HG03108 (cell line): ENCODE results near the gene ITPKB.
"Not testable (repeated sequence)": the region's sequence is repeated elsewhere in the genome, so short reads cannot be mapped to it uniquely, and the experiment has no call there.

ENCODE experiments used
- ATAC-seq: cut with Tn5 transposase; IDR thresholded peaks from one replicate; pipeline ENCODE4 v1.9.1; 2021; ENCODE audit warnings: moderate library complexity; ENCODE audit not compliant: unreplicated experiment

ITPKB gene

DNA sequence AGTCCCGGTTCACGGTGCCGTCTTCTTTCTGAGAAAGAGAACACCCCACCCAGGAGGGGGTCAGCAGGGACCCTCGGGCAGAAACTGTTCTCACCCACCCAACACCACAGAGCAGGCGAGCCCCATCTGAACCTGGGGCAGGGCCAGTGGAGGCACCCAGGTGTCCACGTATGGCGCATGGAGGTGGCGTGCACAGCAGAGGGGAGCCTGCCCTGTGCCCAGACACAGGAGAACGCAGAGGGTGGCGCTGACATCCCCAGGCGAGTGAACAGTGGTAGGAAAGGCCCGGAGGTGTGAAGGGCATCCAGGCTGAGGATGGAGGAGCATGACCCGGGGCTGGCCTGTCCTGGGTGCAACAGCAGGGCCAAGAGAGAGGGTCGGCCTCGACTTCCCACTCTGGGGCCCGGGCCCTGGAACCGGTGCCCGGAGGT, 99.4 kb downstream of the ITPKB start:
- no peak for ATAC-seq

DNA sequence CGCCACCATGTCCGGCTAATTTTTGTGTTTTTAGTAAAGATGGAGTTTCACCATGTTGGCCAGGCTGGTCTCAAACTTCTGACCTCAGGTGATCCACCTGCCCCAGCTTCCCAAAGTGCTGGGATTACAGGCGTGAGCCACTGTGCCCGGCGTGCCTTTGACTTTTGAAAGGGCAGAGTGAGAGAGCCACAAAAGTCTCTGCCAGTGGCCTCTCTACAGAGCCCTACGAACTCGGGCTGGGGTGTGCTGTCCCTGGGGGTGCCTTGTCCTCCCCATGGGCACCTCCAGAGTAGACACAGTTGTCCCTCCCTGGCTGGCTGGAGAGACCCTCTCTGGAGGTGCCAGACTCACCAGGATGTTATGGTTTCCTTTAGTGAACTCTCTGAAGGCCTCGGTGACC, 99.9 kb downstream of the ITPKB start:
- ATAC-seq = not testable (repeated sequence)

DNA sequence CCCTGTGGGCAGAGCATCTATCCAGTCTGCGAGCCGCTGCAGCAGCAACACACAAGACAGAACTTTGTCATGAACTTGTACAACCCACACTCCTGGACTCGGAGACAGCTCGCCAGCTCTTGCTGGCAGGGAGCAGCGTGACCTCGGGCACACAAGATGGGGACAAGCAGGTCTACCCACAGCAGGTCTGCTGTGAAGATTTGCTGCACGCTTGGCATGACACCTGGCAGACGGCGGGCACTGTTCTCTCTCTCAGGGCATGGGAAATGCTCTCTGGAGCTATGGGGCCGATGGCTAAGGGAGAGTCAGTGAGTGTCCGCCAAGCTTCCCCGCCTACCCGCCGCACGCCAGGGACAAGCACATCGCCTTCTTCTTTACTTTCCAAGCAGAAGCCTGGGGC, 100.5 kb downstream of the ITPKB start:
- no peak for ATAC-seq

DNA sequence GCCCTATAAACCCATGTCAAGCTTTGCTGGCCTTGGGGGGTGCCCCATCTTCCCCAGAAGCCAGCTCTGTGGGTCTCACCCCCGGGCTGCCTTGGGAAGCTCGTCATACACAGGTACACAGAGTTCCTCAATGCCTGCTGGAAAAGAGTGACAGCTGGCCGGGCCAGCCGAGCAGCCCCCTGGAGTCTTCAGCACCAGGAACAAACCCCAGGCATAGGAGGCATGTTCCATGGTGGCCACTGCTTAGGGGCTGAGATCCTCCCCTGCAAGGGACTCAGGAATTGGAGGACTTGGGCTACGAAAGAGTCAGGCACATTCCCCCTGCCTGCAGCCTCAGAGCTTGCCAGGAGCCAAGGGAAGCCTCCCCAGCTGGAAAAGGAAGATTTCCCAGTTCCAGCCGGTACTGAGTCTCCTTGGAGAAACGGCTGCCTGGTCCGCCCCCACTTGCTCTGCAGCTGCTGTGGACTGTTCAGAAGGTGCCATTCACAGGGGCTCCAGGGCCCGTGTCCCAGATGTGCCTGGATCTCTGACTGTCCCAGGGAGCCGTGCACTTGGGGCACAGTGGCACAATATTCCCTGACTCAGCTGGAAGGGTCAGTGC, 101.0 kb downstream of the ITPKB start:
- no peak for ATAC-seq

DNA sequence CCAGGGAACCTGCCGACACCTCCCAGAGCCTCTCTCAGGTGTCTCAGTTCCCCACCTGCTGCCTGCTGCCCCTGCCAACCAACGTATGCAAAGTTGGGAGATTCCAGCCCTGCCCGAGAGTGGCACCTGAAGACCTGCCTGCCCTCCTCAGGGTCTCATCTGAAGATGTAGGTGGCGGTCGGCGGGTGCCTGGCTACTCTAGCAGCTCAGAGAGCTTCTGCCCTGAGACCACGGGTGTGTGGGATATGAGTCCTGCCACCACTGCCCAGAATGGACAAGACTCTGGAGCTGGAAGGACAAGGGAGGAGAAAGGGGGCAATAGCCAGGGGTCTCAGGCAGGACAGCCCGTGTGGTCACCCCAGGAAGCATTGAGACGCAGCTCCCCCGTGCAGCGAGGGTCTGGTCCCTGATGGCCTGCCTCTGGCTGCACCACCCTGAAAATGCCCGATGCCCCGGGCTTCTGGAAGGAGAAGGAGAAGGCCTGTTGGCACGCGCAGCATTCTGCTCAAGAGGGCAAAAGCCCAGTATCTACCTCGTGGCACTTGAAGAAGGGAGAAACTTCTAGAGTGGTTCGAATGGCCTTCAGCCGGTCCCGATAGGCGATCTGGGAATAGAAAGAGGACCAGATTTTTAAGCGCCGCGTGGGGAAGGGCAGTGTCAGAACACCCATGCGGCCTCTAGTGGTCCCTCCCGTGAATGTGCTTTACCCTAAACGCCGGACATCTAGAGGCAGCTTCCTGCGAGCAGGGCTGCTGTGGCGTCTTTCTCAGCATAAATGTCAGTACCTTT, 101.7 kb downstream of the ITPKB start:
- no peak for ATAC-seq

DNA sequence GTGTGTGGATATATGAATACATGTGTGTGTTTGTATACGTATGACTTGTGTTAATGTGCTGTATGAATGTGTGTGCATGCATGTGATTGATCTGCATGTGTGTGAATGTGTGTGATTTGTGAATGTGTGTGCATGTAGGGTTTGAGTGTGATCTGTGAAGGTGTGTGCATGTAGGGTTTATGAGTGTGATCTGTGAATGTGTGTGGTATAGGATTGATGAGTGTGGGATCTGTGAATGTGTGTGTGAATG, 102.3 kb downstream of the ITPKB start:
- ATAC-seq = no peak

DNA sequence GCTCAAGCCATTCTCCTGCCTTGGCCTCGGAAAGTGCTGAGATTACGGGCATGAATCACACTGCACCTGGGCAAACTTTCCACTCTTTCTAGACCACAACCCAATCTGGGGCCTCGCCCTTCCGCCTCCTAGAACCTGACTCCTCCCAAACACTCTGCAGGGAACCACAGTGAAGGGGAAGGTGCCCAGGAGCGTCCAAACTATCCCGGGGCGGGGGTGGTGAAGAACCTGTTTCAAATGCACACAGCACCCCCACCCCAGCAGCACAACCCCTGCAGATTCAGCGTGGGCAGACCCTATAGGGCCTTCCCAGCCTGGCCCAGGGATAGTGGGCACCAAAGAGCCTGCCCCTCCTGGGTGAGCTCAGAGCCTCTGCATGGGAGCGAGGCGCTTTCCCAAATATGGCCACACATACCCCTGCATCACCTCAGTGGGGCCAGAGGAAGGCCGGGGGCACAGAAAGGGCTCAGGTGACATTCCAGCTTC, 103.6 kb downstream of the ITPKB start:
- no peak for ATAC-seq

DNA sequence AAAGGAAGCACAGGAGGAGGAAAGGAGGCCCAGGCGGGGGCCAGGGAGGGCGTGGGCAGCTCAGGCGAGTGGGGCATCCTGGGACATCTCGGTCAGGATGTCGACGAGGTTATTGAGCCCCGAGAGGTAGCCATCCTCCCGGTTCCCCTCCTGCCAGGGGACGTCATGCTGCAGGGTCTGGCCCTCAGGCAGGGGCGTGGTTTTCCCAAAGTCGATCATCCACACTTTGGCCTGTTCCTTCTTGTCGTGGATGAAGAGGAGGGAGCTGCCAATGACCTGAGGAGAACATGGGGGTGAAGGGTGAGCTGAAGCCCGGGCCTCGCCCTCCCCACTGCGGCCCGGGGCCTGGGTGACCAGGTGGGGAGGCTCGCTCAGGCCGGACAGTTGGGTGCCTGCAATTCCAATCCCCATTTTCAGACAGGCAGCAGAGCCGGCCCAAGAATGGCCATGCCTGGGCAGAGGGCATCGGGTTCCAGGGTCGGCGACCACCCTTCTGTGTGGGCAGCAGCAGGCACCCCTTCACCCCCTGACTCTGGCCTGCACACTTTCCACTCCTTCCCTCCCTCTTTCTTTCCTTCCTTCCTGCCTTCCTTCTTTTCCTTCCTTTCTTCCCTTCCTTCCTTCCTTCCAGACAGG, 104.4 kb downstream of the ITPKB start:
- ATAC-seq = no peak

DNA sequence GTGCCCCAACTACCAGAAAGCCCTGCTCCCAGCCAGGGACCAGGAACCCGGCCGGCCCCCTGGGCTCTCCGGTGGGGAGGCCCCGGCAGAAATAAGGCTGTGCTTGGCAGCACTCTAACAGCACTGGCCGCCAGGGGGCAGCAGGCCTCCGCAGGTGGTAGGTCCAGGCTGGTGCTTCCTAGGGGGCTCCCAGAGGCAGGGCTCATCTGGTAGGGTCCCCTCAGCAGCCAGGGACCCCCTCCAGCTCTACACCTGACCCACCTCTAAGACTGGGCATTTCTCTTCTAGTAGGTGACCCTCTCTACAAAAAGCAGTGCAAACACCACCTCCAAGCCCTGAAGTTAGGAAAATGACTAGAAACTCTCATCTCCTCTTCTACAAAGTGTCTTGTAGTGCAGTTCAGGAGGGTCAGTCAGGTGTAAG, 104.9 kb downstream of the ITPKB start:
- ATAC-seq = peak; percentile 64

DNA sequence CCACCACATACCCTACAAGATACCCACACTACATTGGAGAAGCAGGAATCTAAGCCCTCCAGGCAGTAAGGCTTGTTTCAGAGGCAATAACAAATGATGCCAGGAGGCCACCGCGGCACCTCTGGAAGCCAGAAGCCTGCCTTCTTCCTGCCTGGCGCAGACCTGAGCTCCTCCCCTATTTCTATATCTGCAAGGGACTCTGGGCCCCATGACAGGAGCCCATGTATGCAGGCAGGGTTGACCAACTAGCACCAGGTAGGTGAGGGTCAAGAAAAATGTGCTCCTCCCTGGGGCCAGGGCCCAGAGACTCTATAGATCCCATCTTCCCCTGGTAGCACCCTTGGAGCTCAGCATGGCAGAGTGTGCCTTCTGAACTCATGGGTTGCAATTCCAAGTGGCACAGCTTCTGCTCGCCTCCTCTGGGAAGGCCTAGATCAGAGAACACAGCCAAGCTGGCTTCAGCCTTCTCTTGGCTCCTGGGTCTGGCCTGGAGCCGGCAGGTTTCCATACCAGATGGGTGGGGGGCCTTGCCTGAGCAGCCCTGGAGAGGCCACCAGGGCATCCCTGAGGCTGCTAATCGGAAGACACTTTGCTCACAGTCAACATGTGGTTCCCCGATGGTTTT, 105.4 kb downstream of the ITPKB start:
- ATAC-seq = no peak

DNA sequence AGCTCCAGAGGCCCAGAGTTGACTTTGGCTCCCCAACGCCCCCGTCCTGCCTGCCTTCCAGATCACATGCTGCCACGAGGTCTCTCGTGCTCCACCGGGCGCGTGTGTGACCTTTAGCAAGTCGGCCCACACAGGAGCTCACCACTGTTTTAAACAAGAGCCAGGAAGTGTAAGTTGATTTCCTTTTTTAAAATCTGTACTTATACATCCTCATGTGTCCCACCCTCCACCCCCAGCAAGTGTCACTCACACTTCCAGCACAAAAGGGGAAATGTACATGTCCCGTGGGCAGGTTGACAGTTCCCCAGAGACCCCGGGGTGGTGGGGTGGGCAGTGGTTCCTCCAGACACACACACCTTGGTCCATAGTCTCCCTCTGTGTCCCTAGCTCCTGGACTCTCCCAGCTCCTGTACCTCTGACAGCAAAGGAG, 106.1 kb downstream of the ITPKB start:
- ATAC-seq = no peak

DNA sequence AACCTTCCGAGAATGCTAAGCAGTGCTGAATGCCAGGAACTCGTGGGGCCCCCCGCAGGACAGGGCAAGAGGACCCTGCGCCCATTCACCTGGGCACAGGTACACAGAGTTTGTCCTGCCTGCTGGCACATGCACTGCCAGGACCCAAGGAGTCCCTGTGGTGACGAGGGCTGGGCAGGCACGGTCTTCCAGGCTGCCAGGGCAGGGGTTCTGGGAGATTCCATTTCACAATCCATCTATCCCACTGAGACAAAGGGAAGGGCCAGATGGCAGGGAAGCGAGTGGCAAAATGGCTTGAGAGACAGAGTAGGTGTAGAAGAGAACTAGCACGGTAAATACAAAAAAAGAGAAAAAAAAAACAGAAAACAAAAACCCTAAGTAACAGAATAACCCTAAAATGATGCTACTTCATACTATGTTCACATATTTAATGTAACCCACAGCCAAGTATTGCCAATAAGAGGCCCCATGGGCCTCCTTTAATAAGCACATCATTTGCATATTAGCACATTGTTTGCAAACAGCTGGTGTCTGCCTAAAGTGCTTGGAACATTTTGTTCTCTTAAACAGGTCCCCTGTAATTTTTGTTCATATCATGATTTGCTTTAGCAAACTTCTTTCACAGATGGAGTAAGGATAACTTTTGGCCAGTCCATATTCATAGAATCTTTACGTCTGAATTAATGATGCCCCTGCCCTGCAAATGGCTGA, 106.8 kb downstream of the ITPKB start:
- ATAC-seq = no peak

DNA sequence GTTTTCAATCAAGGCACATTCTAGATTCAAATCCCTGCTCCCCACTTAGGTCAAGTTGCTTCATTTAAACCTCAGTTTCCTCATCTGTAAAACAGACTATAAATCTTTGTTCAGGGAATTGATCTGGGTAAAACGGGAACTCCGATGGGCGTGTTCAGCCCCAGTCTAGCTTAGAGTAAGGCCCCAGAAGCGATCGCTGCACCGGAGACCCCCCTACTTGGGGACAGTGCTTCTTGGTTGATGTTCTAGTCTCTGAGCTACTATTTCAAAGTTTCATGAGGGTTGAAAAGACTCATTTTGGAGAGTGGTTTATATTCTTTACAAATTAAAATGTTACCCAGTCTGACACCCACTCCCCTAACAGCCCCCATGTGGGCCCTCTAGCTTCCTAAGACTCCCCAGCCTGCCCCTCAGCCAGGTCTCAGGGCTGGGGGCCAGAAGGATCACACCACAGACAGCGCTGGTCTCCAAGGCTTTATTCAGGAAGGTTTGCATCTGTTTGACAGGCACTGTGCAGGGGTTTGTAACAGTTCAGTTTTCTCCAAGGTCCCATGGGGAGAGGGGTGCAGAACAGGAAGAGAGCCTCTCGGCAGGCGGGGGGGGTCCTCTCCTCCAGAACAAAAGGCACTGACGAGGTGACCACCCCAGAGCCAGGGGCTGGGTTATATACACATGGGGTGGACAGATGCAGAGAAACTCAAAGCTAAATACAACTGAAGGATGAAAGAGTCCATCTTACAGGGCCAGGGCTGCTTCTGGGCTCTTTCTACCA, 107.7 kb downstream of the ITPKB start:
- no peak for ATAC-seq

DNA sequence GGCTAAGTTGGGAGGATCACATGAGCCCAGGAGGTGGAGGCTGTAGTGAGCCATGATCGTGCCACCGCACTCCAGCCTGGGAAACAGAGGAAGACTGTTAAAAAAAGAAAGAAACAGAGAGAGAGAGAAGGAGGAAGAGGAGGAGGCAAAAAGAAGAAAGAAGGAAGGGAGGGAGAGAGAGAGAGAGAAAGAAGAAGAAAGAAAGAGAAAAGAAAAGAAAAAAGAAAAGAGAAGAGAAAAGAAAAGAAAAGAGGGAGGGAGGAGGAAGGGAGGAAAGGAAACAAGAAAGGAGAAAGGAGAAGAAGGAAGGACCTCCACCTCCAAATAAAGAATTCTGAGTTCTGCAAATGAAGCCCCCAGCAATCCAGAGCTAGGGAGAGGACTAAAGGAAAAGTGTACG, 108.5 kb downstream of the ITPKB start:
- ATAC-seq = no peak

DNA sequence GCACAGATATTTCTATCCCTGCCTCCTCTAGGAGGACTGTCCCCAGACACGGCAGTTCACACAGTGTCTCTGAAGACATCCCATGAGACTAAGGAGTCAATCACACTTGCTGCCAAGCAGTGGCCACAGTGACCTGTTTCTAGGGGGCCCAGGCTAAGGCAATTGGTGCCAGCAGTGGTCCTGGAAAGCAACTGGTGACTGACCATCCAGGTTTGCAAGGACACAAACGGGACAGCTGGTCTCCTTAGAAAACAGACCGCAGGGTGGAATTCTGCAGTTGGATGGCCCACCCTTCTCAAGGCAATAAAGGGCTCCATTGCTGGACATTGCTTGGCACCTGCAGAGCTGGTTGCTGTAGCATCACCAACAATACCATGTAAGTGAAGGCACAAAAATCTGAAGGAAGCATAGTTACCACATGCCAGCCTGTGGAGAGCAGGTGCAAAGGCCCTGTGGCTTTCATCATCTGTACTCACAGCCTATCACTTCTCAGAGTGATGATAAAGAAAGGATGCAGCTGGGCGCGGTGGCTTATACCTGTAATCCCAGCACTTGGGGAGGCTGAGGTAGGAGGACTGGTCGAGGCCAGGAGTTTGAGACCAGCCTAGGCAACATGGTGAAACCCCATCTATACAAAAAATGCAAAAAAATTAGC, 109.1 kb downstream of the ITPKB start:
- ATAC-seq = no peak

DNA sequence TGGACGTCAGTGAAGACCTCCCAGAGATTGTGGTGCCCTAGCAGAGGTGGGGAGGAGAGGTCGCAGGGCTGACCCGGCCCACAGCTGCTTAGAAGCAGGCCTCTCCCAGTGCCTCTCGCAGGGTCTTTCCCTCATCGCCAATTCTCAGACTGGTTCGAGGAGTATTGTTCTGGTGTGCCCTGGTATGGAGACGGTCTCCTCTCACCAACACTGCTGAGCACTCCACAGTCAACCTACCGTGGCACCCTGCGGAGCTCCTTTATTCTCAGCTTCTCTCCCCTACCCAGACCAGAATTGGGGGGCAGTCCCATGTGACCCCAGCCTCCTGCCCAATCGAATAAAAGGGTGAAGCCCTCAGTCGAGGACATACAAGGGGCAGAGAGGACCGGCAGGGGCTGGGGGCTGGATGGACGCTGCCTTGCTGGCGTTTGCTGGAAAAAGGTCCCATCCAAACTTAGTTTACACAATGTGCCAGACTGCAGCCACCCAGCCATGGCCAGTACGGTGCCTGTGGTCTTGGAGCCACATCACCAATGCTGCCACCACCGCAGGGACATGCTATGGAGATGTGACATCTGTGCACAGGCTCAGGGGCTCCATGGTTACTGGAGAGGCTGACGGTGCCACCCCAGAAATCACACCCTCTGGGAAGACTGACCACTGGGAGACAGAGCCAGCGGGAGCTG, 109.7 kb downstream of the ITPKB start:
- ATAC-seq = no peak

DNA sequence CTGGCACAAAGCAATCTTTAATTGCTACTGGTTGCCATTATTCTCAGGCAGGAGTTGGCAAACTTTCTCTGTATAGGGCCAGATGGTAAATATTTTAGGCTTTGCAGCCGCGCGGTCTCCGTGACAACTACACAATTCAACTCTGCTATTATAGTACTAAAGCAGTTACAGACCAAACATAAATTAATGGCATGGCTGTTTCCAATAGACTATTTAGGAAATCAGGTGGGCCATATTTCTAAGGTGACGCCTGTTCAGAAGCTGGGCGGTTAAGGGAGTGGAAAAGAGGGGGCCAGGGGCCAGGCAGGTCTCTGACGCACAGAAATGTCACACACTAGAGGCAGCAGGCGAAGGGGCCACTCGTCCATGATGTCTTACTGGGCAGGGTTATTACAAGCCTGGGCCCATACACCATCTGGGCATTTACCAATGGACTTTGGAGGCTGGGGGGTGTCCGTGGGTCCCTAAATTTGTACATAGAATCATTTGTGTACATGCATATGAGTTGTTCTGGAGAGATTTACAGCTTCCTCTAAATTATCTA, 110.4 kb downstream of the ITPKB start:
- no peak for ATAC-seq

DNA sequence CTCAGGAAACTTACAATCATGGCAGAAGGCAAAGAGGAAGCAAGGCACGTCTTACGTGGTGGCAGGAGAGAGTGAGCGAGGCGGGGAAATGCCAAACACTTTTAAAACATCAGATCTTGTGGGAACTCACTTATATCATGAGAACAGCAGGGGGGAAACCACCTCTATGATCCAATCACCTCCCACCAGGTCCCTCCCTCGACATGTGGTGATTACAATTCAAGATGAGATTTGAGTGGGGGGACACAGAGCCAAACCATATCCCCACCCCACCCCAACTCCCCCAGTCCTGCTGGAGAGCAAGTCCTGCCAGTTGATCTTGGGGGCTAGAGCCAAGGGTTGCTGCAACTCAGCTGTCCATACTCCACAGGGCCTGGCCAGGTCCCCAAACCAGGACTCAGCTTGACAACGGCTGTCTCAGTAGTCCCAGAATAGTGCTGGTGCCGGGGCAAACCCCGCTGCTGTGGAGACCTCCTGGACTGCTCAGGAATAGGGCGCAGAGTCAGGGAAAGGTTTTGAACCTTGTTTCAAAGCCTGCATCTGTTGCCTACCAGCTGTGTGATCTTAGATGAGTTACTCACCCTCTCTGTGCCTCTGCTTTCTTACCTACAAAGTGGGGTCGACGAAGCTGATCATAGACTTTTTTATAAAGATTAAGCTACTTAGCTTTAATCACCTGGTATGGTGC, 111.0 kb downstream of the ITPKB start:
- ATAC-seq = no peak
